HUES64 (cell line): ENCODE data around the gene TWNK.

Experiments
- H3K27ac ChIP-seq: 2 replicates; pipeline ENCODE4 v1.7.0; 2013; ENCODE audit warnings: low read depth, low read length, inconsistent platforms
- H3K27me3 ChIP-seq: 2 replicates; pipeline ENCODE4 v1.6.1; 2013; ENCODE audit warnings: mild to moderate bottlenecking, low read length; ENCODE audit not compliant: insufficient read depth
- H3K36me3 ChIP-seq: 2 replicates; pipeline ENCODE4 v1.6.1; 2013; ENCODE audit warnings: mild to moderate bottlenecking, low read length; ENCODE audit not compliant: insufficient read depth
- H3K4me1 ChIP-seq: 2 replicates; pipeline ENCODE4 v1.6.1; 2013; ENCODE audit warnings: mild to moderate bottlenecking, low read length, moderate library complexity; ENCODE audit not compliant: insufficient read depth
- H3K4me3 ChIP-seq: 2 replicates; pipeline ENCODE4 v1.5.1; 2013; ENCODE audit warnings: mild to moderate bottlenecking, low read length, moderate library complexity
- H3K9ac ChIP-seq: 2 replicates; pipeline ENCODE4 v1.6.1; 2013; ENCODE audit warnings: mild to moderate bottlenecking, low read depth, low read length
- H3K9me3 ChIP-seq: 2 replicates; pipeline ENCODE4 v1.6.1; 2013; ENCODE audit warnings: low read depth, low read length; ENCODE audit not compliant: insufficient read depth
- WGBS: fragments of 150-250, 120-280 bp; methylation state at CpG from one replicate; pipeline ENCODE4 v1.1.7; 2013; ENCODE audit warnings: missing lambda C conversion rate; 5-methylcytosine and 5-hydroxymethylcytosine counted together

Gene TWNK

DNA sequence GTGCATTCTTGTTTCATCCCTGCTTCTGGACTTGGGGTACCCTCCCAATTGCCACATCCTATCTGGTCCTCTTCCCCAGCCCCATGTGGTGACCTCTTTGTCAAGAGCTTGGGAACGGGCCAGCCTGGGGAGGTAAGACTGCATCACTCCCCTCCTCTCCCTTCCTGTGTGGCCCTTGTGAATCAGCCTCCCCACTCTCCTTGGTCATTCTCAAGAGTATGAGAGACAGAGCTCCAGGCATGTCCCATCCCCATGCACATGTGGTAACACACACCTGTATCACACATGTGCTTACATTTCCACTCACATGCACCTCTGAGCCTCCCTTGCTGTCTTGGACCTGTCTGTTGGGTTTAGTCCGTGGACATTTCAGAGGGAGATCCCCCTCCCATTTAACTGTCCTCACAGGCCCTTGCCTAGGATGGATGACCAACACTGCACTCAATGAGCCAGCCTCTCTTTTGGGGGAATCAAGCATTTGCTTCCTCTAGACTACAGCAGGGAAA lies 2.6 kb upstream of the TWNK start:
- no peaks in the 10 kb centered on the region for H3K9me3 ChIP-seq
- WGBS = 97% methylated on average over 2 of the region's 2 CpGs
- no peak overlapping the region for H3K4me3 ChIP-seq
- no peaks in the 10 kb centered on the region for H3K4me1 ChIP-seq
- H3K36me3 ChIP-seq = peaks cover 47% of the 10 kb centered on the region
- H3K27me3 ChIP-seq = no peaks in the 10 kb centered on the region
- H3K27ac ChIP-seq = no peak overlapping the region
- H3K9ac ChIP-seq = no peak overlapping the region

DNA sequence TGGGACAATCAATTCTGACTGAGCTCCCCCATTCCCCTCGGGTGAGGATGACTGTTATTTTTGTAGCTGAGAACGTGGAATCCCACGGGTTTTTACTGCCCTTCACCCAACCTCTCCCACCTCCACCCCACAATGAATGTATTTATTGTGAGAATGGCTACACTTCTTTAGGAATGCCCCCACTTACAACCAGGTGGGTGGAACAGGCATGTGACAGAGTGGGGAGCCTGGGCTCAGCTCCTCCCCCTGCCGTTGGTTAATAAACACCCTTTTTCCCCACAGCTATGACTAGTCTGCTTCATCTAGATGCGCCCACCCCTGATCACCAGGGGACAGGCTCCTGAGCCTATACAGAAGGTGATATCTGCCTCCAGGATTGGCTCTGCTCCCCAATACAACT lies 2.0 kb upstream of the TWNK start:
- H3K4me1 ChIP-seq = no peaks in the 10 kb centered on the region
- H3K9me3 ChIP-seq = no peaks in the 10 kb centered on the region
- H3K9ac ChIP-seq = no peak overlapping the region
- 93% methylated on average over 3 of the region's 5 CpGs for WGBS
- no peaks in the 10 kb centered on the region for H3K27me3 ChIP-seq
- H3K36me3 ChIP-seq = peaks cover 47% of the 10 kb centered on the region
- no peak overlapping the region for H3K4me3 ChIP-seq
- no peak overlapping the region for H3K27ac ChIP-seq

GRCh38 chr10:100986623-100986951 lies 756 bp upstream of the TWNK start:
- 25% methylated on average over 17 of the region's 17 CpGs for WGBS
- Histone ChIP-seq H3K9me3 (no peaks in the 10 kb centered on the region), H3K4me1 (no peaks in the 10 kb centered on the region), H3K27ac (no peak overlapping the region), H3K4me3 (peak overlapping the region; percentile 81), H3K27me3 (no peaks in the 10 kb centered on the region), H3K36me3 (peaks cover 48% of the 10 kb centered on the region), H3K9ac (peak overlapping the region; percentile 86)

GRCh38 chr10:100987685-100988049 lies 324 bp downstream of the TWNK start:
- no peaks in the 10 kb centered on the region for H3K4me1 ChIP-seq
- peak overlapping the region; percentile 86 for H3K9ac ChIP-seq
- no peaks in the 10 kb centered on the region for H3K27me3 ChIP-seq
- peaks cover 51% of the 10 kb centered on the region for H3K36me3 ChIP-seq
- 2% methylated on average over 15 of the region's 15 CpGs for WGBS
- H3K4me3 ChIP-seq = peak overlapping the region; percentile 81
- no peaks in the 10 kb centered on the region for H3K9me3 ChIP-seq
- peak overlapping the region; percentile 5 for H3K27ac ChIP-seq

- H3K4me1 ChIP-seq = no peaks in the 10 kb centered on the region
- no peak overlapping the region for H3K27ac ChIP-seq
- H3K9ac ChIP-seq = peak overlapping the region; percentile 86
- H3K9me3 ChIP-seq = no peaks in the 10 kb centered on the region
- peak overlapping the region; percentile 81 for H3K4me3 ChIP-seq
- H3K36me3 ChIP-seq = peaks cover 51% of the 10 kb centered on the region
- H3K27me3 ChIP-seq = no peaks in the 10 kb centered on the region
- 71% methylated on average over 10 of the region's 10 CpGs for WGBS
Observed at GRCh38 chr10:100988166-100988565, 823 bp downstream of the TWNK start.

GRCh38 chr10:100989088-100989487 lies 1.7 kb downstream of the TWNK start:
- 98% methylated on average over 21 of the region's 21 CpGs for WGBS
- Histone ChIP-seq H3K36me3 (peaks cover 59% of the 10 kb centered on the region), H3K4me1 (no peaks in the 10 kb centered on the region), H3K9ac (no peak overlapping the region), H3K27me3 (no peaks in the 10 kb centered on the region), H3K4me3 (no peak overlapping the region), H3K9me3 (no peaks in the 10 kb centered on the region), H3K27ac (no peak overlapping the region)

DNA sequence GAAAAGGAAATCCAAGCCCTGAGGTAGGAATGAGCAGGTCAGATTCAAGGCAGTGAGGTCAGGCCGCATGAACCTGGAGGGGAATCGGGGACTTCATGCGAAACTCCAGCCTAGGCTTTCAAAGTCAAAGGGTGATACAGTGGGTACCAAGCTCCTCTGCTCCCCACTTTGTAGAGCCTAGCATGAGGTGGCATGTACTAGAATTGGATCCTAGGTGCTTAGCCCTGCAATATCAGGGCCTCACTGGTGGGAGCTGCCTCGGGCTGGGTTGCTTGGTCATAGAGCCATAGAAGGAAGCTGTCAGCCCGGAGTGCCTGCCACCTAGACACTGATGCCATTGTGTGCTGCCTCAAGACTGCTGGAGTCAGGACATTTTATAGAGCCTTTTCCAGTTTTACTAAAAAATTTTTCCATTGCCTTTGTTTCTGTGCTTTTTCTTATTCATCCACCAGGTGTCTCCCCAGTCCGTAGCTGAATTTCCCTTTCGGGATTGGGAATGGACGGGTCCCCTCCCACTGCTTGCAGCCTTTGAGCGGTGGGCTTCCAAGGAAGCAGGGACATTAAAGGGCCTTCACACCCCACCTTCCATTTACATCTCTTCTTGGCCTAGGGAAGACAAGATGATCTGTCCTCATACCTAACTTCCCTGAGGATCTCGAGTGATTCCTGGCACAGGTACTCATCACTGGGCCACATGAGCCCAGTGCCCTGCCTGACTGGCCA lies 6.8 kb downstream of the TWNK start:
- Histone ChIP-seq H3K9ac (no peak overlapping the region), H3K4me3 (no peak overlapping the region), H3K27ac (no peak overlapping the region), H3K27me3 (no peaks in the 10 kb centered on the region), H3K4me1 (peaks cover 15% of the 10 kb centered on the region), H3K36me3 (peaks cover 50% of the 10 kb centered on the region), H3K9me3 (no peaks in the 10 kb centered on the region)
- 64% methylated on average over 10 of the region's 10 CpGs for WGBS

DNA sequence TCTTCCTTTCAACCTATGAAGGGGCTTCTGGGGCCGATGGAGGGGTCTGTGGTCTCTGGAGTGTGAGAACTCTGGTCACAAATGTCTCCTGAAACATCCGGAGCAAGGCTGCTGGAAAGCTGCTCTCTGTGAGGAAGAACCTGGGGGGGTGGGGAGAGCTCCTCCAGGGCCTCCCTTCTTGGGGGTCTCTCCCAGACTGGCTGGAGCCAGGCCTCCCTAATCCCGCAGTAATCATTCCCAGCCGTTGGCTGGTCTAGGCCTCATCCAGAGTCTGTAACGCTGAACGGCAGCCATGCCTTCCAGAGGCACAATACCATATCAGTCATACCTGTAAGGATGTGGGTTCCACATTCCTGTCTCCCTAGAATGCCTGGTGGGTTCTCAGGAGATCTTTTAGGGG lies 7.8 kb downstream of the TWNK start:
- no peak overlapping the region for H3K9ac ChIP-seq
- H3K27ac ChIP-seq = no peak overlapping the region
- 92% methylated on average over 6 of the region's 6 CpGs for WGBS
- H3K27me3 ChIP-seq = no peaks in the 10 kb centered on the region
- no peak overlapping the region for H3K4me3 ChIP-seq
- peaks cover 15% of the 10 kb centered on the region for H3K4me1 ChIP-seq
- peaks cover 40% of the 10 kb centered on the region for H3K36me3 ChIP-seq
- no peaks in the 10 kb centered on the region for H3K9me3 ChIP-seq

DNA sequence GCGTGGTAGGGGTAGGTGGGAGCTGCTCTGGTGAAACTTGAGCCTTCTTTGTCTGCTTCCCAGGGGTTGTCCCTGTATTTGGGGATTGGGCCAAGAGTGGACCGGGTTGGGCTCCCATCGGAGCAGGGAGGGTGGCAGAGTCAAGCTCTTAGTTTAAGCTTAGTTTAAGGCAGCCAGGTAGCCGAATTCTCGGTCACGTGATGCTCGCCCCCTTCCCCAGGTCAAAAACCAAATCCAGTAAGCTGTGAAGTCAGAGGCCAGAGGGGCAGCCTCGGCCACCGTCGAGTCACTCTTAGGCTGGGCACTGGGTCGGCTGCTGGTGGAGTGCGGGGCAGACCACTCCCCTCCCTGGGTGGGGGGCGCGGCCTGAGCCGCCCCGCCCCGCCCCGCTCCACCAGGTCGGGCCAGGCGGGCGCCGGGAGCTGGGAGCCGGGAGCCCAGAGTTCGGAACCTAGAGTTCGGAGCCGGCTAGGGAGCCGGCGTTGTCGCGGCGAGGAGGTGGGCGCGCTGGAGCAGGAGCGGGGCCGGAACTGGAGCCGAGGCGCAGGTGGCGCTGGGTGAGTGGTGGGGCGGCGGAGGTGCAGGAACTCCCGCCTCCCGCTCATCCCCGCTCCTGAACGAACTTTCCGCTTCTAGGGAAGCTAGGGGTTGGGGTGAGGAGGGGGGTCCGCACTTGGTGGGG lies 9.5 kb downstream of the TWNK start:
- 4% methylated on average over 45 of the region's 46 CpGs for WGBS

DNA sequence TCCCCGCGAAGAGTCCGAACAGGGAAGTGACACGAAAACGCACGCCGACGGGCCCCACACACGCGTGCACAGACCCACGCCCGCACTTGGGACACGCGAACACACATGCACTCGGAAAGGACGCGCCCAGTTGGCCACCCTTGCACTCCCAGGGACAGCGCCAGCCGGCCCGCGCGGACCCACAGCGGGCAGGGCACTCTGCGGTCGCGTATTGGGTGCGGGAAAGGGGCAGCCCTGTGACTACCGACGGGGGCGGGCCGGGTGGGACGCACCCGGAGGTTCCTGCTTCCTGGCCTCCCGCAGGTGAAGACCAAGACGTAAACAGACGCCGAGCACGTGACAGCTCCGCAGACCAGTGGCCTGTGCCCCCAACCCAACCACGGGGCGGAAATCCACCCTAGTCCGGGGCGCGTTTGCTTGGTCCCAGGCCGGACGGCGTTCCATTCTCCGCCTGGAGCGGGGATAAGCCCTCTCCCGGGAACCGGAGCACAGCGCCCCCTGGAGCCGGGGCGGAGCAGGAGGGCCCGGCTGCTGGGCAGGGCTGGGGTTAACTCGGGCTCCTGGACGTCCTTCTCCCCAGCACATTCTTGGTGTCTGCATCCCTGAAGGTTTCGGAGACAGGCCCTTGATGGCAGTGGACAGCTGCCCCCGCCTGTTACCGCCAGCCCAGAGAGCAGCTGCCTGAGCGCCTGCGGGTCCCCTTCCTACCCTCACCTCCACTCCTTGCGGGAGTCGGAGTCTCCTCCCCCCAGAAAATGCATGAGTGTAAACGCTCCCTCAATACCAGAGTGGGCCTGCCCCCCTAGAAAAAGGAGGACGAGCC lies 10.2 kb downstream of the TWNK start:
- Histone ChIP-seq H3K27me3 (no peaks in the 10 kb centered on the region), H3K36me3 (peaks cover 26% of the 10 kb centered on the region), H3K27ac (peak overlapping the region; percentile 90), H3K4me1 (peaks cover 21% of the 10 kb centered on the region), H3K9me3 (no peaks in the 10 kb centered on the region), H3K4me3 (peak overlapping the region; percentile 86), H3K9ac (peak overlapping the region; percentile 96)
- WGBS = under 1% methylated on average over 66 of the region's 66 CpGs

More for the DNA sequence above, 9.5 kb downstream of the TWNK start:
- H3K27me3 ChIP-seq = no peaks in the 10 kb centered on the region
- H3K9ac ChIP-seq = peak overlapping the region; percentile 96
- no peaks in the 10 kb centered on the region for H3K9me3 ChIP-seq
- H3K36me3 ChIP-seq = peaks cover 25% of the 10 kb centered on the region
- H3K4me1 ChIP-seq = peaks cover 21% of the 10 kb centered on the region
- H3K27ac ChIP-seq = peak overlapping the region; percentile 90
- peak overlapping the region; percentile 86 for H3K4me3 ChIP-seq
